ENCODE results near the gene DMXL2.
A peak's percentile ranks its signal among the peaks of the same experiment; 100 is the strongest.

The DMXL2 gene

DNA sequence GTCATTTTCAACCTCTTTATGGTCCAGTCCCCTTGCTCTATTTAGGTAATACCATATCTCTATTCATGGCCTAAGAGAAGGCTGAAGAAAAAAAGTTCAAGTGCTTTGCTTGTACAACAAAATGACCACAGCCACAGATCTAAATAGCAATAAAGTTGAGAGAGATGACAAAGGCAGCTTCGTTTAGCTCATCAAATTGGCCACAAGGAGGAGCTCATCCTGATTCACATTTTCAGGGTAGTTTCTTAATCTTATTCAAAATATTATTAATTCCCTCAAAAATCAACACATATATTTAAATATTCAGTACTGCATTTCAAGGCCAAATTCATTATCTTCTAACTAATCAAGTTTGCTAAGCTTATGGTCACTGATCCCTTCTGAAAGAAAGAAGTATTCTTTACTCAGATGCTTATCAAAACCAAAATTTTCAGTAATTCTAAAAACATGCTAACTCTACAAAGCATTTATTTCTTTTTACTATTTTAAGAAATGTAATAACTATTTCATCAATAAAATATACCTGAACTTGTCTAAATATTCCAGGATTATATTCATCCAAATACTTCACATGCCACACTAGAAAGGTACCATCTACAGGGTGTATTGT, 85.5 kb downstream of the DMXL2 start:
- H3K27ac ChIP-seq (ENCODE audit: low read length) = no peak overlapping the region
- H3K36me3 ChIP-seq (ENCODE audit: control insufficient read depth, insufficient read depth, low read length) = no peaks in the 10 kb centered on the region
- no peaks in the 10 kb centered on the region for H3K9me3 ChIP-seq (ENCODE audit: control insufficient read depth, insufficient read depth, low read length)
- H3K27me3 ChIP-seq (ENCODE audit: control insufficient read depth, insufficient read depth, low read length) = no peaks in the 10 kb centered on the region
- DNase-seq (ENCODE audit: low read depth, low spot score) = no peak
- H3K4me1 ChIP-seq (ENCODE audit: control insufficient read depth, insufficient read depth, low read length) = no peaks in the 10 kb centered on the region
- WGBS (ENCODE audit: insufficient coverage, insufficient read length) = no CpG with 5 or more reads among the region's 1 CpG
- H3K4me3 ChIP-seq (ENCODE audit: low read length) = no peak overlapping the region

DNA sequence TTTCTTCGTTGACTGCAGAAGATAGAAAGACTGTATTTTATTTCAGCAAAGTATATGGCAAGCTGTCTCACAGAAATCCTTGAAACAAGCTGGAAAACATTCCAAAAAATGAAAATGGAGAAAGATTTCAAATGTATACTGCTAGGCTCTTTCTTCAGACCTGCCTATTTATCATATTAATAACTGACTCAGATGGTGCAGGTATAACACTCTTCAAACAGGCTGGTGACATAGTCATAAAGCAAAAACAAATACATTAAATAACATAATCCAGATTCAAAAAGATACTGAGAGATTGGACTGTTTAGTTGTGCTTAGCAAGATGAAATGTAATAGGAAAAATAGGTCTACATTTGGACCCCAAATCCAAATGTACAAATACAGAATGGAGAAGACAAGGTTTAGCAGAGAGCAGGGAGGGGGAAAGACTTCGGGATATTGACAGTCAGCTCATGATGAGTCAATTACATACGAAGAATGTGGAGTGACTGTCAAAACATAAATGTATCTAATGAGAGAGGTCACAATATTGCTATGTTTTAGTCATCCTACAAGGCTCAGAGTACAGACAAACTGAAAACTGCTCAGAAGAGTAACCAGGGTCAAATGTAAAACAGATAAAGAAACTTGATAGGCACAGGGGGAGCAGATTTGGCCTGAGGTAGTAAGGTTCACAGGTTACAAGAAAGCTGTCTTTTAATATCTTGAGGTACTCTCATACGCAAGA, 88.7 kb downstream of the DMXL2 start:
- Histone ChIP-seq H3K27ac (ENCODE audit: low read length) (no peak overlapping the region), H3K27me3 (ENCODE audit: control insufficient read depth, insufficient read depth, low read length) (no peaks in the 10 kb centered on the region), H3K4me3 (ENCODE audit: low read length) (no peak overlapping the region), H3K36me3 (ENCODE audit: control insufficient read depth, insufficient read depth, low read length) (no peaks in the 10 kb centered on the region), H3K9me3 (ENCODE audit: control insufficient read depth, insufficient read depth, low read length) (no peaks in the 10 kb centered on the region), H3K4me1 (ENCODE audit: control insufficient read depth, insufficient read depth, low read length) (no peaks in the 10 kb centered on the region)
- no CpG with 5 or more reads among the region's 4 CpGs for WGBS (ENCODE audit: insufficient coverage, insufficient read length)
- DNase-seq (ENCODE audit: low read depth, low spot score) = no peak

DNA sequence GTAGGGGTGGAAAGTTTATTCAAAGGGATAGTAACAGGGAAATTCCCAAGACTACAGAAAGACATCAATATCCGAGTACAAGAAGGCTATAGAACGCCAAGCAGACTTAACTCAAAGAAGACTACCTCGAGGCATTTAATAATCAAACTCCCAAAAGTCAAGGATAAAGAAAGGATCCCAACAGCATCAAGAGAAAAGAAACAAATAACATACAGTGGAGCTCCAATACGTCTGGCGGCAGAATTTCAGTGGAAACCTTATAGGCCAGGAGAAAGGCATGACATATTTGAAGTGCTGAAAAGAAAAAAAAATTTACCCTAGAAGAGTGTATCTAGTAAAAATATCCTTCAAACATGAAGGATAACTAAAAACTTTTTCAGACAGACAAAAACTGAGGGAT, 95.6 kb downstream of the DMXL2 start:
- H3K36me3 ChIP-seq (ENCODE audit: control insufficient read depth, insufficient read depth, low read length) = no peaks in the 10 kb centered on the region
- H3K4me1 ChIP-seq (ENCODE audit: control insufficient read depth, insufficient read depth, low read length) = no peaks in the 10 kb centered on the region
- DNase-seq (ENCODE audit: low read depth, low spot score) = no peak
- H3K27me3 ChIP-seq (ENCODE audit: control insufficient read depth, insufficient read depth, low read length) = no peaks in the 10 kb centered on the region
- H3K4me3 ChIP-seq (ENCODE audit: low read length) = no peak overlapping the region
- no CpG with 5 or more reads among the region's 5 CpGs for WGBS (ENCODE audit: insufficient coverage, insufficient read length)
- H3K27ac ChIP-seq (ENCODE audit: low read length) = no peak overlapping the region
- no peaks in the 10 kb centered on the region for H3K9me3 ChIP-seq (ENCODE audit: control insufficient read depth, insufficient read depth, low read length)

DNA sequence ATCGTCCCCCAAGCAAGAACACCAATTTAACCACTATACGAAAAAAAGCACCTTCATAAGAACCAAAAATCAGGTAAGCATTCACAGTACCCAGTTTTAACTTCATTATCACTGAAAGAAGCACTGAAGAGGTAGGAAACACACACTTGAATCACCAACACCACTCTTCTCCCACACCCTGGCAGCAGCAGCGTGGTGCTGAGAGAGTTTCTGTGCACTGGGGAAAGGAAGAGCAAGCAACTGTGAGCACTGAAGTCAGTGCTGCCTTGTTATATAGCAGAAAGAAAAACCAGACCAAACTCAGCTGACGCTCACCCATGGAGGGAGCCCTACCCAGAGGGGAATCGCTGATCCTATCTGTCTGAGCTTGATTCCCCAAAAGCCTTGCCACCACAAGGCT, 98.2 kb downstream of the DMXL2 start:
- no peaks in the 10 kb centered on the region for H3K27me3 ChIP-seq (ENCODE audit: control insufficient read depth, insufficient read depth, low read length)
- no peak overlapping the region for H3K27ac ChIP-seq (ENCODE audit: low read length)
- H3K9me3 ChIP-seq (ENCODE audit: control insufficient read depth, insufficient read depth, low read length) = no peaks in the 10 kb centered on the region
- no peak overlapping the region for H3K4me3 ChIP-seq (ENCODE audit: low read length)
- no CpG with 5 or more reads among the region's 5 CpGs for WGBS (ENCODE audit: insufficient coverage, insufficient read length)
- no peak for DNase-seq (ENCODE audit: low read depth, low spot score)
- H3K4me1 ChIP-seq (ENCODE audit: control insufficient read depth, insufficient read depth, low read length) = no peaks in the 10 kb centered on the region
- H3K36me3 ChIP-seq (ENCODE audit: control insufficient read depth, insufficient read depth, low read length) = no peaks in the 10 kb centered on the region

DNA sequence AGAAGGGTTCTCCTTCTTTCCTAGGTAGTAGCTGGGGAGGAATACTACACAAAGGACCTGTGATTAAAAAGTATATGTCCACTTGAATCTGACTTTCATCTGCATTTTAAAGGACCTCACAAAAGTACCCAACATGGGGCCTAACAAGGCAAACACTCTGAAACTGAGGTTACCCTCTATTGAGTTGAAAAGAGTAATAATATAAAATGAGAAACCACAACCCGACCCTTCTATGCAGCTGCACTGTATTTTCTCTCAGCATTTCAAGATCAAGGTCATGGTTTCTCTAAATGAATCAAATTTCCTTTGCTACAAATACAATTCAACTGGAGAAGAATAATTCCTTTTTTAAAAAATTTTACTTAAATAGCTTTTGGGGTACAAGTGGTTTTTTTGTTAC, 106.3 kb downstream of the DMXL2 start:
- H3K27me3 ChIP-seq (ENCODE audit: control insufficient read depth, insufficient read depth, low read length) = no peaks in the 10 kb centered on the region
- H3K4me1 ChIP-seq (ENCODE audit: control insufficient read depth, insufficient read depth, low read length) = no peaks in the 10 kb centered on the region
- H3K9me3 ChIP-seq (ENCODE audit: control insufficient read depth, insufficient read depth, low read length) = no peaks in the 10 kb centered on the region
- no peak overlapping the region for H3K27ac ChIP-seq (ENCODE audit: low read length)
- DNase-seq (ENCODE audit: low read depth, low spot score) = no peak
- H3K4me3 ChIP-seq (ENCODE audit: low read length) = no peak overlapping the region
- H3K36me3 ChIP-seq (ENCODE audit: control insufficient read depth, insufficient read depth, low read length) = no peaks in the 10 kb centered on the region
- no CpG with 5 or more reads among the region's 1 CpG for WGBS (ENCODE audit: insufficient coverage, insufficient read length)

DNA sequence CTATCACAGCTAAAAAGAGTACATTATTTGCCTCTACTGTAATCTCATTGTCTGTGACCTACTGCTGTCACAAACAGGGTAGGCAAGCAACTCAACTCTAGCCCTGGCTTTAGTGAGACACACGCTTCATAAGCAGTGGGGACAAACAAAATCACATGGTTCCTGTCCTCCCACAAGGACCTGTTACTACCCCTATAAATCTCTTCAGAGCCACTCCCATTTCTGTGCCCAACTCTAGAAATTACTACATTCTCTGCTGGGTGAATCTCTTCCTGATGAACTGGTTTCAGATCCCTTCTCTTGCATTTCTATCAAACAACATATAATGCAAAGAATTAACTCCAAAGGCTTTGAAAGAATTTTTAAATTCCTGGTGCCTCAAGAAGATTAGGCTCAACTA, 117.3 kb downstream of the DMXL2 start:
- H3K4me3 ChIP-seq (ENCODE audit: low read length) = no peak overlapping the region
- H3K27ac ChIP-seq (ENCODE audit: low read length) = no peak overlapping the region
- no peaks in the 10 kb centered on the region for H3K27me3 ChIP-seq (ENCODE audit: control insufficient read depth, insufficient read depth, low read length)
- H3K36me3 ChIP-seq (ENCODE audit: control insufficient read depth, insufficient read depth, low read length) = no peaks in the 10 kb centered on the region
- H3K9me3 ChIP-seq (ENCODE audit: control insufficient read depth, insufficient read depth, low read length) = no peaks in the 10 kb centered on the region
- no CpG with 5 or more reads among the region's 1 CpG for whole genome bisulfite sequencing (ENCODE audit: insufficient coverage, insufficient read length)
- no peak for DNase-seq (ENCODE audit: low read depth, low spot score)
- H3K4me1 ChIP-seq (ENCODE audit: control insufficient read depth, insufficient read depth, low read length) = no peaks in the 10 kb centered on the region

DNA sequence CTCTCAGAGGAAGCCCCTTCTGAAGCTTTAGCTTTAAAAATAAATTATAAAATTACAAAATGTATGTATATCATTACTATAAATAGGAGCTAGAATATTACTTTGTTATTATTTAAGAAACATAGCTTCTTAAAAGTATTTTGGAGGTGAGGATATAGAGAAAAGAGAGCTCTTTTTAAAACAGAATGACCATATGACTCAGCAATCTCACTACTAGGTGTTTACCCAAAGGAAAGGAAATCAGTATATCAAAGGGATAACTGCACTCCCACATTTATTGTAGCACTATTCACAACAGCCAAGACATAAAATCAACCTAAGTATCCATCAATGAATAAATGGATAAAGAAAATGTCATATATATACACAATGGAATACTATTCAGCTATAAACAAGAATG, 119.6 kb downstream of the DMXL2 start:
- no peaks in the 10 kb centered on the region for H3K4me1 ChIP-seq (ENCODE audit: control insufficient read depth, insufficient read depth, low read length)
- H3K36me3 ChIP-seq (ENCODE audit: control insufficient read depth, insufficient read depth, low read length) = no peaks in the 10 kb centered on the region
- no peak overlapping the region for H3K4me3 ChIP-seq (ENCODE audit: low read length)
- H3K9me3 ChIP-seq (ENCODE audit: control insufficient read depth, insufficient read depth, low read length) = no peaks in the 10 kb centered on the region
- H3K27ac ChIP-seq (ENCODE audit: low read length) = no peak overlapping the region
- H3K27me3 ChIP-seq (ENCODE audit: control insufficient read depth, insufficient read depth, low read length) = no peaks in the 10 kb centered on the region
- no peak for DNase-seq (ENCODE audit: low read depth, low spot score)

DNA sequence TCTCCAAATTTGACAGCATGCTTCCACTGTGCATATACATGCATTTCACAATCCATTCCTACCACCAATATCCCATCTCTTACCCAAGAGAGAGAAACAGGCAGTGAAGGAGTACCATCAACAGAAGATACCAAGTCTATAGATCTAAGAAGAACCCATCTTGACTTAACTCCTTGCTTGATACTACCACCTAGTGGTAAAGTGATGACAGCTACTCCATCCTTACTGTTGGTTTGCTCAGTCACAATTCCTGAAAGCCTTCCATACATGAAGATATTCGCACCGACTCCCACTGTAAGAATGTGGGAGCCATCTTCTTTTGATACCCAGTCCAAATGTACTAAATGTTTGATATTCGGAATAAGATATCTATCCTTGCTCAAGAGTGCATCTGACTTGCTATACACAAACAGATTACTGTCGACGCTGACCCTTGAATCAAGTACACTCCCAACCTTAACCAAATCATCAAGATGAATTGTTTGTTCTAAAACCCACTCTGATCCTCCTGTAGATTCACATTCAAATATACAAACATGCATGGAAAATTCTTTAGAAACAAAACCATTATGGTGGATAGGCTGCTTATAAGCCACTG, 123.1 kb downstream of the DMXL2 start:
- peak; percentile 27 for DNase-seq (ENCODE audit: low read depth, low spot score)

DNA sequence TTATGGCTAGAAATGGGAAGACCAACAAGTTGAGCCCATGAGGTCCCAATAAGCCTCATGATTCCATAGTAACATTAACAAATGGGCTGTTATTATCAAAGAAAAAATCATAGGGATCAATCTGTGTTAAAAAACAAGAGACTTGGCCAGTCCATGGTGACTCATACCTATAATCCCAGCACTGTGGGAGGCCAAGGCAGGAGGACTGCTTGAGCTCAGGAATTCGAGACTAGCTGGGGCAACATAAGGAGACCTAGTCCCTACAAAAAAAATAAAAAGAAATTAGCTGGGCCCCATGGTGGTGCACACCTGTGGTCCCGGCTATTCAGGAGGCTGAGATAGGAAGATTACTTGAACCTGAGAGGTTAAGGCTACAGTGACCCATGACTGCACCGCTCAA, 124.8 kb downstream of the DMXL2 start:
- no peak overlapping the region for H3K27ac ChIP-seq (ENCODE audit: low read length)
- H3K4me1 ChIP-seq (ENCODE audit: control insufficient read depth, insufficient read depth, low read length) = no peaks in the 10 kb centered on the region
- H3K9me3 ChIP-seq (ENCODE audit: control insufficient read depth, insufficient read depth, low read length) = no peaks in the 10 kb centered on the region
- DNase-seq (ENCODE audit: low read depth, low spot score) = no peak
- no CpG with 5 or more reads among the region's 3 CpGs for WGBS (ENCODE audit: insufficient coverage, insufficient read length)
- H3K4me3 ChIP-seq (ENCODE audit: low read length) = no peak overlapping the region
- no peaks in the 10 kb centered on the region for H3K36me3 ChIP-seq (ENCODE audit: control insufficient read depth, insufficient read depth, low read length)
- H3K27me3 ChIP-seq (ENCODE audit: control insufficient read depth, insufficient read depth, low read length) = no peaks in the 10 kb centered on the region

More for the DNA sequence above, 123.1 kb downstream of the DMXL2 start:
- no CpG with 5 or more reads among the region's 5 CpGs for WGBS (ENCODE audit: insufficient coverage, insufficient read length)
- Histone ChIP-seq H3K4me1 (ENCODE audit: control insufficient read depth, insufficient read depth, low read length) (no peaks in the 10 kb centered on the region), H3K4me3 (ENCODE audit: low read length) (no peak overlapping the region), H3K9me3 (ENCODE audit: control insufficient read depth, insufficient read depth, low read length) (no peaks in the 10 kb centered on the region), H3K36me3 (ENCODE audit: control insufficient read depth, insufficient read depth, low read length) (no peaks in the 10 kb centered on the region), H3K27me3 (ENCODE audit: control insufficient read depth, insufficient read depth, low read length) (no peaks in the 10 kb centered on the region), H3K27ac (ENCODE audit: low read length) (no peak overlapping the region)

DNA sequence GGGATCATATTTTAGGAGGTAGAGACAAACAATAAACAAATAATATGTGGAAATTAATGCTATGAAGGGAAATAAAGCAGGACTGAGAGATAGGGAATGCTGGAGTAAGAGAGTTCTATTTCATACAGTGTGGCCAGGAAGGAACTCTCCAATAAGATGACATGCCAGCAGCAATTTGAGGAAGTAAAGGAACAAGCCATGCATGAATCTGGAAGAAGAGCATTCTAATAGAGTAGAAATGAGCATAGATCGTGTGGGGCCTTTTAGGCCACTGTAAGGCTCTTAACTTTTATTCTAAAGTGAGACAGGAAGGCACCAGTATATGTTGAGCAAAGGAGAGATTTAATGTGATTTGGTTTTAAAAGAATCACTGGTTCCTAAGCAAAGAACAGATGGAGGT, 126.3 kb downstream of the DMXL2 start:
- no peaks in the 10 kb centered on the region for H3K27me3 ChIP-seq (ENCODE audit: control insufficient read depth, insufficient read depth, low read length)
- no peak for DNase-seq (ENCODE audit: low read depth, low spot score)
- no peak overlapping the region for H3K27ac ChIP-seq (ENCODE audit: low read length)
- H3K36me3 ChIP-seq (ENCODE audit: control insufficient read depth, insufficient read depth, low read length) = no peaks in the 10 kb centered on the region
- no peak overlapping the region for H3K4me3 ChIP-seq (ENCODE audit: low read length)
- no CpG with 5 or more reads among the region's 1 CpG for WGBS (ENCODE audit: insufficient coverage, insufficient read length)
- H3K4me1 ChIP-seq (ENCODE audit: control insufficient read depth, insufficient read depth, low read length) = no peaks in the 10 kb centered on the region
- H3K9me3 ChIP-seq (ENCODE audit: control insufficient read depth, insufficient read depth, low read length) = no peaks in the 10 kb centered on the region

All from iPS DF 6.9 (cell line).